KBM-7 (cell line): ENCODE results near the gene TRIM24.
"Not testable (repeated sequence)": the region's sequence is repeated elsewhere in the genome, so short reads cannot be mapped to it uniquely, and the experiment has no call there.

ENCODE experiments used
- DNase-seq: peaks from one replicate; pipeline ENCODE4 v3.0.0-alpha.2; 2015
- in situ Hi-C: fragments of 300-500 bp; cut with MboI; formaldehyde crosslinking; loops from 2 replicates; pipeline ENCODE4 v1.14.3; 2020; ENCODE audit warnings: low sequenced_read_pairs, low pct_unique_long_range_greater_than_20kb, mixed read lengths

Gene TRIM24

DNA sequence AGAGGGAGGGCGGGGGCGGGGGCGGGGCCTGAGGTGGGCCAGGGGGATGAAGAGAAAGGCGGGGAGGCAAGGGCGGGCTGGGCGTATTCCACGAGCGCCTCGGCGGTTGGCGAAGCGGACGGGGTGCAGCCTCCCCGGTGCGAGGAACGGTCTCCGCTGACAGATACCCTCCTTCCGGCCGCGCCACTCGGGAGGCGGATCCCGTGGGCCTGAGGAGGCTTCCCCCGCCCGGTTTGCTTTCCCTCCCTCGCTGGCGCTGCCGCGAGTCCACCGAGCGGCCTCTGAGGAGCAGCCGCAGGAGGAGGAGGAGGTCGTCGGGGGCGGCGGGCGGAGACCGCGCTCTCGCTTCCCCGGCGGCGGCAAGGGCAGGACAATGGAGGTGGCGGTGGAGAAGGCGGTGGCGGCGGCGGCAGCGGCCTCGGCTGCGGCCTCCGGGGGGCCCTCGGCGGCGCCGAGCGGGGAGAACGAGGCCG, at the start of gene TRIM24:
Gene TRIM24, plus strand, starts transcription at position 84 of the 473 bp plus-strand sequence. Its CDS starts 290 bp downstream, at position 374.
- no peak for DNase-seq
- in situ Hi-C loops: no loop called here

DNA sequence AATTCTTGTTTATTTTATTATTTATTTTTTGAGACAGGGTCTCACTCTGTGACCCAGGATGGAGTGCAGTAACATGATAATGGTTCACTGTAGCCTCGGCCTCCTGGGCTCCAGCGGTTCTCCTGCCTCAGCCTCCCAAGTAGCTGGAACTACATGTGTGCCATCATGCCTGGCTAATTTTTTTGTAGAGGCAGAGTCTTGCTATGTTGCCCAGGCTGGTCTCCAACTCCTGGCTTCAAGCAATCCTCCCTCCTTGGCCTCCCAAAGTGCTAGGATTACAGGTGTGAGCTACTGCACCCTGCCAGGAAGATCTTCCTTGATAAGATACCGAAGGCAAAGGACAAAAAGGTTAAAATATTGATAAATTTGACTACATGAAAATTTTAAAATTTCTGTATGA, 48.0 kb upstream of the TRIM24 start:
- in situ Hi-C loops, DNase-seq: not testable (repeated sequence)

DNA sequence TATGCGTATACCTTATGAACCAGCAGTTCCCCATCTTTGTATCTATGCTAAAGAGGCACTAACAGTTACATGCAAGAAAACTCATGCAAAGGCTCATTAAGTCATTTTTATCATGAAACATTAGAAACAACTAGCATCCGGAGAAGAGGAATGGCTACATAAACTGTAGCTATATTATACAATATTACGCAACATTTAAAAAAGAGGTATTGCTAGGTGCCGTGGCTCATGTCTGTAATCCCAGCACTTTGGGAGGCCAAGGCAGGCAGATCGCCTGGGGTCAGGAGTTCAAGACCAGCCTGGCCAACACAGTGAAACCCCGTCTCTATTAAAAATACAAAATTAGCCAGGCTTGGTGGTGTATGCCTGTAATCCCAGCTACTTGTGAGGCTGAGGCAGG, 47.1 kb upstream of the TRIM24 start:
- DNase-seq, in situ Hi-C loops: not testable (repeated sequence)

DNA sequence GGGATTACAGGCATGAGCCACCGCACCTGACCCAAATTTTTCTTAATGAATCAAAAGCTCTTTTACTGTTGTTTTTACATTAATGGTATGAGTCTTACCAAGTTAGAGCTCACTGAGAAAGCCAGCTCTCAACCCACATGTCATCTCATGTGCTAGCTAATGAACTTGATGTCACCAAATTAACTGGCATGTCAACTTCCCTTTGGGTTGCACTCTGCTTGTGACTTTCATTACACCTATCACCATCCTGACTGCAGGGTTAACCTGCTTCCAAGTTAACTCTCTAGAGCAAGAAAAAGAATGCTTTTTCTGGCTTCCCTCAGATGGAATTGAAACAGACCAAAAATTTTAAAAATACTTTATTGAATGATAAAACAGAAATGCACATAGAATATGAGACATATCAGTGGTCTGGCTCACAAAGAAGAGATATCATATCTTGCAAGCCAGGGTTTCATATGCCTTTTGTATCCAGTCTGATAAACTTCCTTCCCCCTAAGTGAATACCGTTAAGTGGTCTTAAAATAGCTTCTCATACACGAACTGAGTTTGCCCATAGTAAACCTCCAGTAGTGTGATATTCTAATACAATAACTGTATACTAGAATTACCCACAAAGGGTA, 42.9 kb upstream of the TRIM24 start:
- in situ Hi-C loops: no loop called here
- DNase-seq: peak; percentile 59

DNA sequence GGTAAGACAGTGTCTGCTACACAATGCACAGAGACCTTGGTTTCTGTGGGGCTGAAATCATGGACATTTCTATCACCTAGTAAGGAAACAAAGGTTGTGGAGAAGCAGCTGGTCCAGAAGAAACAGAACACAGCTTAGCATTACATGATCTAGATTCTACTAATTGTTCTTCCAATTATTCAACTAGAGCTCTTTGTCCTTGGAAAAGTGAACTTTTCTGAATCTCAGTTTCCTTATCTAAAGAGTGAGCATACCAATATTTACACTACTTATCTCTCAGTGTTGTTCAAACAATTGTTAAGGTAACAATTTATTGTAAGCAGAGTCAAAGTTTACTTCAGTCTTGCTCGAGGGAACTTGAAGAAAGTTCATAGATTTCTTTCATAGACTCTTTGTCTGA, 42.3 kb upstream of the TRIM24 start:
- in situ Hi-C loops: no loop called here
- no peak for DNase-seq

DNA sequence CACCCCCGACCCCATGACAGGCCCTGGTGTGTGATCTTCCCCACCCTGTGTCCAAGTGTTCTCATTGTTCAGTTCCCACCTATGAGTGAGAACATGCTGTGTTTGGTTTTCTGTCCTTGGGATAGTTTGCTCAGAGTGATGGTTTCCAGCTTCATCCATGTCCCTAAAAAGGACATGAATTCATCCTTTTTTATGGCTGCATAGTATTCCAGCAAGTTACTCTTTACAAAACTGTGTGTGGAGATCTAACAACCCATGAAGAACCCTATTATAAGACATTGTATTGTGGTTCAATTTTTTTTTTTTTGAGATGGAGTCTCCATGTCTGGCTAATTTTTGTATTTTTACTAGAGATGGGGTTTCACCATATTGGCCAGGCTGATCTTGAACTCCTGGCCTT, 41.7 kb upstream of the TRIM24 start:
- in situ Hi-C loops, DNase-seq: not testable (repeated sequence)

DNA sequence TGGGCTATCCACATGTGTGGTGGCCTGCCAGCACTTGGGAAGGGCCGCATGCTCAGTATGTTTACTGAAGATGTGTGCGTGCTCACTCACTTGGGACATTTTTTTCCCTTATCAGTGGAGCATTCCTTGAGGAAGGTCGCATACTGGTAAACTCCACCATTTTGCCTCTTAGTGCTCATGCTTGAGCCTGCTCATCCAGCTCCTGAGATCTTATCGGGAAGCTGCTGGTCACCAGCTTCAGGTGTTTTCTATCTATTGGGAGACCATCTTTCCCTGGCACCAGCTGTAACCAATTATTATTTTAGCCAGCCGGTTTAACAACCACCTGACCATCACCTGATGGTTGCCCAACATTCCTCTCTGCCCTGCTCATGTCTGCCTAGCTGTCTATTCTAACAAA, 35.0 kb upstream of the TRIM24 start:
- in situ Hi-C loops: no loop called here
- no peak for DNase-seq

DNA sequence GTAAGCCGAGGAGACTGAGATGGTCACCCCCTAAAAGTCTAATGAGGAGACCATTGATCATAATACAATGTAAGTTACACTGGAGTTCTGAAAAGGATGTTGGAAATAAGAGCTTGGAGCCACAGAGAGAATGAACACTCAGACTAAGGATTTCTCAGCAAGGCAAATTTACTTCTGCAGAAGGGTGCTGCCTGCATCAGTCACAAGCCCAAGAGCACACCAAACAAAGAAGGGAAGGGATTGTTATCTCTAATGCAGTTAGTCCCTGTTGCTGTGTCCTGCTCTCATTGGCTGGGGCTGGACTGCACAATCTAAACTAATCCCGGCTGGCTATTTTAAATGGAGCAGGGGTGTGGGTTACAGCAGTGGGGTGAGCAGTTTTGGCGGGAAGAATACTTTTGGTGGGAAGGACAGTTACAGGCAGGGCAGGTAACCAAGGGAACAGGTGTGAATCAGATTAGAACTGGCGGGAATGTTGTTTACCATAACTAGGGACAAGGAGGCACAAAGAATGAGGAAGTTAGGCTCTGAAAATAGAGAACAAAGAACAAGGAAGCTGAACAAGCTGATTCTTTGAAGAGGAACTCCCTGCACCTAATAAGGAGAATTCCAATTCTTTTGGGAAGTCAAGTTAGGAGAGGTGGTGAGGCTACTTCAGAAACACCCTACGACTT, 30.3 kb upstream of the TRIM24 start:
- peak; percentile 57 for DNase-seq
- in situ Hi-C loops: no loop called here

DNA sequence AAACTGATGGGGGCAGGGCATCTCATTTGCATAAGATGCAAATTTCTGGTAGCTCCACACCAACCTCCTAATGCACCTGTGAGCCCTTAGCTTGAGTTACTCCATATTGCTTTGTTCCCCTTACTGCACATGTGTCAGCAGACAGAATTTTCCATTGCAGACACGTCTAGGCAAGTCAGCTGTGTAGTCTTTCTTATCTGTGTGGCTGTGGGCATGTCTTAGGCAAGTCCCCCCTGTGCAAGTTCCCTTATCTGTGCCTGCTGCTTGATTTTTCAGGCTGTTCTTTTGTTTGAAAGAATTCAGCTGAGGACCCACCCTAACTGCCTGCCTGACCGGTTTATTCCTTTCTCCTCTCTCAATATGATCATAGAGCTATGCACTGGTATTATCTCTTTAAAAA, 28.5 kb upstream of the TRIM24 start:
- peak; percentile 55 for DNase-seq
- in situ Hi-C loops: no loop called here

DNA sequence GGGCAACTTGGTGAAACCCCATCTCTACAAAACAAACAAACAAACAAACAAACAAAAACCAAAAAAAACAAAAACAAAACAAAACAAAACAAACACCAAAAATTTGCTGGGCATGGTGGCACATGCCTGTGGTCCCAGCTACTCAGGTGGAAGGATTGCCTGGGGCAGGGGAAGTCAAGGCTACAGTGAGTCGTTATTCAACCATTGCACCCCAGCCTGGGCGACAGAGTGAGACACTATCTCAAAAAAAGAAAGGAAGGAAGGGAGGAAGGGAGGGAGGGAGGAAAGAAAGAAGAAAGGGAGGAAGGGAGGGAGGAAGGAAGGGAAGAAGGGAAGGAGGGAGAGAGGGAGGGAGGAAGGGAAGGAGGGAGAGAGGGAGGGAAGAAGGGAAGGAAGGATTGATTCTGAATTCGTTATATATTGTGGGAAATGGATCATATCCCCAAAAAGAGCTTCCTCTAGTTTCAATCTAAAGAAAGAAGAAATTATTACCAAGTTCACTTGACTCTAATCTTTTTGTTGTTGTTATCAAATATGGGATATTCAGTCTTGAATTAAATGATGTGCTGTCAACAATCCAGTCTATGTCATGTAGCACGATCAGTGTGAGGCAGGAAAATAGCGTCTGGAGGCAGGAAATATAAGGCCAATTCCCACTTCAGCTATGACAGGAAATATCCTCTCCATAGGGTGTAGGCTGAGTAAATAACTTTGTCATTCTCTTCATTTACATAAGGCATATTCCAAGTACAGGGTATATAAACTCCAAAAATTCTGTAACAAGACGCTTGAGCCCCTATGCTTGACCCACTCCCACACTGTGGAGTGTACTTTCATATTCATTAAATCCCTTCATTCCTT, 26.2 kb upstream of the TRIM24 start:
- in situ Hi-C loops: no loop called here

DNA sequence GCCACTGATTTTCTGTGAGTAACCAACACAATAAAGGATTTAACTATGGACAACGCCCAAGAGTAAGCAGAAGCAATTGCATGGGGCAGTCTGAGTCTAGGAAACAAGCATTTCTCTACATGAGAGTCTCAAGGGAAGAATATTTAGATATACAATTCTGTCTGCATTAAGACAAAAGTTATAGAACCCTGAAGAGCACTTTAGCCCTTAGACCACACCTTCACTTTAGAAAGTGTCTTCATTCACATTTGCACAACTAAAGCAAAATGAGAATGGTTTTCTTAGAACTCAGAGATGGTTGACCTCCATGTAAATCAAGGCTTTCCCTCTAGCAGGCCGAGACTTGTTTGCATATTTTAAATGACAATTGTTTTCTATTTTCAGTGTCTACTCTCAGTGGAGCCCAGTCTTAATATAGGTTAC, 25.5 kb upstream of the TRIM24 start:
- no peak for DNase-seq
- in situ Hi-C loops: no loop called here

More for the DNA sequence above, 26.2 kb upstream of the TRIM24 start:
- DNase-seq: no peak

DNA sequence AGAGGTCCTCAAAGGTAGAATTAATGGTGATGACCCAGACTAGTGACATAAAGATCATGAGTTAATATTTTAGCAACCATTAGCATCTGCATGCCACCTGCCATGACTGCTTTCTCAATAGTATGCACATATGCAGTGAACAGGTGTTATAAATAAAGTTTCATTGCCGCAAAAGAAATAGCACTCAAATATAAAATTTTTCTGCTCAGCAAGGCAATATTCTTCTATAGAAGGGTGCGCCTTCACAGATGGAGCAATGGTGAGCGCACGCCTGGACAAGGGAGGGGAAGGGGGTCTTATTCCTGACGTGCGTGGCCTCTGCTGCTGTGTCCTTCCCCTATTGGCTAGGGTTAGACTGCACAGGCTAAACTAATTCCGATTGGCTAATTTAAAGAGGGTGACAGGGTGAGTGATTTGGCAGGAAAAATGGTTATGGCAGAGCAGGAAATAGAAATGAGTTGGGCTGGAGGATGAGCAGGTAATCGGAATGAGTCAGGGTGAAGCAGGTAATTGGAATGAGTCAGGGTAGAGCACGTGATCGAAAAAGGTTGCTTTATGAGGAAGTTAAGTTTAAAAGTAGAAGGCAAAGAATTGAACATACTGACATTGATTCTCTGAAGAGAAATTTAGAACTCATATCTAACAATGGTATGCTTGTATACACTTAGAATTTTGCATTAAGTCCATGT, 24.7 kb upstream of the TRIM24 start:
- no peak for DNase-seq
- in situ Hi-C loops: no loop called here

DNA sequence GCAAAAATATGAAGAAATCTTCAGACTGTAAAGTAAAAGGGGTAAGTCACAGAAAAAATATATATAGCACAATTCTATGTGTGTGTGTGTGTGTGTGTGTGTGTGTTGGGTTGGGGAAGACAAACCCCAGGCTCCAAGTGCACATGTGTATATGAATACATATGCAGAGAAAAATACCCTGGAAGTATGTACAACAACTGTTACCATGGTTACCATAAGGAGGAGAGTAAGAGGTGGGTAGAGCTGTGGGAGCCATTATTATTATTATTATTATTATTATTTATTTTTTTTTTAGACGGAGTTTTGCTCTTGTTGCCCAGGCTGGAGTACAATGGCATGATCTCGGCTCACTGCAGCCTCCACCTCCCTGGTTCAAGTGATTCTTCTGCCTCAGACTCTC, 23.7 kb upstream of the TRIM24 start:
- in situ Hi-C loops: no loop called here
- DNase-seq: no peak

DNA sequence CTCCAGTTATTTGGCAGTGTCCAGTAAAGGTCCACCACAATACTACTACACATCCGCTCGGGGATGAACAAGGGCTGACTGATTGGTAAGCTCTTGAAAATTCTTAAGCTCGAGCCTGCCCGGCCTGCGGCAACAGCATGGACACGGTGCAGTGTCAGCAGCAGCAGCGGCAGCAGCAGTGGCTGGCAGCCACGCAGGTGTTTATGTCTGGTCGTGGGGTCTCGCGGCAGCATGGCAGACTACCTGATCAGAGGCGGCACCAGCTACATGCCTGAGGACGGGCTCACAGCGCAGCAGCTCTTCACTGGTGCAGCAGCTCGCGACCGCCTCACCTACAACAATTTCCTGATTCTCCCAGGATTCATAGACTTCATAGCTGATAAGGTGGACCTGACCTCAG, 19.6 kb upstream of the TRIM24 start:
- in situ Hi-C loops: no loop called here
- no peak for DNase-seq

DNA sequence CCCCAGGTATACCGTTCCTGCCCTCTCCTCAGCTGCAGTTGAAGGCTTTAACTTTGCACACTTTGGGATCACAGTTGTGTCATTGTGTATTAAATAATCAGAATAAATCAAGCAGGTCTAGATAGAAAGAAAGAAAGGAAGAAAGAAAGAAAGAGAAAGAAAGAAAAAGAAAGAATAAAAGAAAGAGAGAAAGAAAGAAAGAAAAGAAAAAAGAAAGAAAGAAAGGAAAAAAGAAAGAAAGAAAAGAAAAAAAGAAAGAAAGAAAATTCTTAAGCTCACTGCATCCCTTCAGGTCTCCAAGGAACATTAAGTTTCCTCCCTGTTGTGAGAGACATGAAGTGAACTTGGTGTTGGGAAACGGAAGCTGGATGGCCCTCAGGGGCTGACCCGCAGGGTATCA, 17.2 kb upstream of the TRIM24 start:
- no peak for DNase-seq

DNA sequence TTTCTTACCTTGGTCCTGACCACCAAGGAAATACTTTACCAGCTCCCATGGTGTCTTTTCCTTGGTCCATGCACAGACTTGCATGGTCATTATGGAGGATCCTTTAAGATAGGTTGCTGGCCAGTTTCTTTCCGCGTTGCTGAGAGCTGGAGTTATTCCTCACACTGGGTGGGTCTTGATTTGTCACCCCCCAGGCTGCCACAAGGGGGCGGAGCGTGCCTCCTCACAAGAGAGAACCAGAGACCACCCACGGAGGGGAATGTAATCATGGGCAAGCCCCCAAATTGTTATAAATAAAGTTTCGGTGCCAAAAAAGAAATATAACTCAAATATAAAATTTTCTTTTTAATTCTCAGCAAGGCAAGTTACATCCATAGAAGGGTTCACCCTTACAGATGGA, 10.5 kb upstream of the TRIM24 start:
- DNase-seq: no peak
- in situ Hi-C loops: no loop called here

More for the DNA sequence above, 17.2 kb upstream of the TRIM24 start:
- in situ Hi-C loops: no loop called here

DNA sequence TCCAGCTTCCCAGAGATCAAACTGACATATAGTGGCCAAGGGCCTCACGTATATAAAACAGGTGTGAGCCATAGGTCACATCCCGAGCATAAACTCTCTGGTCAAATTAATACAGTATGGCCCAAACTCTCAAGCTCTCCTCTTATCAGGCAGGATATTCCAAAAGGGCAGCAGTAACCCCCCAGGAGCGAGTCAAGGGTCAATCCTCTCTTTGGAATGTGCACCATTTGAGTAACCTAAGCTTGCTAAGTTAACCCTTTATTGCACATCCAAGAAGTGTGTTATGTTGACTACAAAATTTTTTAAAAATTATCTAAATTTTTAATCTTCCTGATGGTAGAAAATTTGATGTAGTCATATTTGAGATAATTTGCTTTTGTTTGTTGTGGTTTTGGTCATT, 4.5 kb upstream of the TRIM24 start:
- DNase-seq: no peak

DNA sequence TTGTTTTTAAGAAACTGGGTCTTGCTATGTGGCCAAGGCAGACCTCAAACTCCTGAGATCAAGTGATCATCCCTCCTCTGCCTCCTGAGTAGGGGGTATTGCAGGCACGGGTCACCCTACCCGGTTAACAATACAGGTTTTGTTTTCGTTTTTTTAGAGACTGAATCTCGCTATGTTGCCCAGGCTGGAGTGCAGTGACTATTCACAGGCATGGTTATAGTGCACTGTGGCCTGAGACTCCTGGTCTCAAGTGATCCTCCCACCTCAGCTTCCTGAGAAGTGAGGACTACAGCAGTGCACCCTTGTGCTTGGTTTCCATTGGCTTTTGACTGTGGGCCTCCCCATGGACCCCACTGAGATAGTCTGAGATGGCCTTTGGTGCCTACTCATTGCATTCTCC, 3.8 kb upstream of the TRIM24 start:
- in situ Hi-C loops: no loop called here
- no peak for DNase-seq

More for the DNA sequence above, 4.5 kb upstream of the TRIM24 start:
- in situ Hi-C loops: no loop called here
